ENCODE measurements around the gene FCHO2.
"Not testable (repeated sequence)": the region's sequence is repeated elsewhere in the genome, so short reads cannot be mapped to it uniquely, and the experiment has no call there.

DNA sequence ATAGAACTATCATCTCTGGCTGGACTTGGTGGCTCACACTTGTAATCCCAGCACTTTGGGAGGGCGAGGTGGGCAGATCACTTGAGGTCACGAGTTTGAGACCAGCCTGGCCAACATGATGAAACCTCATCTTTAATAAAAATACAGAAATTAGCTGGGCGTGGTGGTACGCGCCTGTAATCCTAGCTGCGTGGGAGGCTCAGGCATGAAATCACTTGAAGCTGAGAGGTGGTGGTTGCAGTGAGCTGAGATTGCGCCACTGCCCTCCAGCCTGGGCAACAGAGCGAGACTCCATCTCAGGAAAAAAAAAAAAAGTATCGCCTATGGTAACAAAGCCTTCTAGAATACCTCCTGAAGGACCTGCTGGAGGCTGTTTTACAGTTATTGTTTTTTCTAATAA, 55.8 kb downstream of the FCHO2 start:
- TF ChIP-seq, protein P1, sequence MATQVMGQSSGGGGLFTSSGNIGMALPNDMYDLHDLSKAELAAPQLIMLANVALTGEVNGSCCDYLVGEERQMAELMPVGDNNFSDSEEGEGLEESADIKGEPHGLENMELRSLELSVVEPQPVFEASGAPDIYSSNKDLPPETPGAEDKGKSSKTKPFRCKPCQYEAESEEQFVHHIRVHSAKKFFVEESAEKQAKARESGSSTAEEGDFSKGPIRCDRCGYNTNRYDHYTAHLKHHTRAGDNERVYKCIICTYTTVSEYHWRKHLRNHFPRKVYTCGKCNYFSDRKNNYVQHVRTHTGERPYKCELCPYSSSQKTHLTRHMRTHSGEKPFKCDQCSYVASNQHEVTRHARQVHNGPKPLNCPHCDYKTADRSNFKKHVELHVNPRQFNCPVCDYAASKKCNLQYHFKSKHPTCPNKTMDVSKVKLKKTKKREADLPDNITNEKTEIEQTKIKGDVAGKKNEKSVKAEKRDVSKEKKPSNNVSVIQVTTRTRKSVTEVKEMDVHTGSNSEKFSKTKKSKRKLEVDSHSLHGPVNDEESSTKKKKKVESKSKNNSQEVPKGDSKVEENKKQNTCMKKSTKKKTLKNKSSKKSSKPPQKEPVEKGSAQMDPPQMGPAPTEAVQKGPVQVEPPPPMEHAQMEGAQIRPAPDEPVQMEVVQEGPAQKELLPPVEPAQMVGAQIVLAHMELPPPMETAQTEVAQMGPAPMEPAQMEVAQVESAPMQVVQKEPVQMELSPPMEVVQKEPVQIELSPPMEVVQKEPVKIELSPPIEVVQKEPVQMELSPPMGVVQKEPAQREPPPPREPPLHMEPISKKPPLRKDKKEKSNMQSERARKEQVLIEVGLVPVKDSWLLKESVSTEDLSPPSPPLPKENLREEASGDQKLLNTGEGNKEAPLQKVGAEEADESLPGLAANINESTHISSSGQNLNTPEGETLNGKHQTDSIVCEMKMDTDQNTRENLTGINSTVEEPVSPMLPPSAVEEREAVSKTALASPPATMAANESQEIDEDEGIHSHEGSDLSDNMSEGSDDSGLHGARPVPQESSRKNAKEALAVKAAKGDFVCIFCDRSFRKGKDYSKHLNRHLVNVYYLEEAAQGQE (IDR thresholded peaks at IDR 0.05; ENCODE audit: insufficient read depth in 1 of 2, low read depth in 2 of 2, low read length in 1 of 2) = not testable (repeated sequence)
- not testable (repeated sequence) for TF ChIP-seq SIN3A (IDR thresholded peaks at IDR 0.05; ENCODE audit: borderline replicate concordance, insufficient read depth, low read depth, low read length); POLR2AphosphoS5 (IDR thresholded peaks at IDR 0.05; ENCODE audit: low read depth, low read length); TCF7L2 (IDR thresholded peaks at IDR 0.05; ENCODE audit: low read depth, low read length)
- TF ChIP-seq, protein P2, sequence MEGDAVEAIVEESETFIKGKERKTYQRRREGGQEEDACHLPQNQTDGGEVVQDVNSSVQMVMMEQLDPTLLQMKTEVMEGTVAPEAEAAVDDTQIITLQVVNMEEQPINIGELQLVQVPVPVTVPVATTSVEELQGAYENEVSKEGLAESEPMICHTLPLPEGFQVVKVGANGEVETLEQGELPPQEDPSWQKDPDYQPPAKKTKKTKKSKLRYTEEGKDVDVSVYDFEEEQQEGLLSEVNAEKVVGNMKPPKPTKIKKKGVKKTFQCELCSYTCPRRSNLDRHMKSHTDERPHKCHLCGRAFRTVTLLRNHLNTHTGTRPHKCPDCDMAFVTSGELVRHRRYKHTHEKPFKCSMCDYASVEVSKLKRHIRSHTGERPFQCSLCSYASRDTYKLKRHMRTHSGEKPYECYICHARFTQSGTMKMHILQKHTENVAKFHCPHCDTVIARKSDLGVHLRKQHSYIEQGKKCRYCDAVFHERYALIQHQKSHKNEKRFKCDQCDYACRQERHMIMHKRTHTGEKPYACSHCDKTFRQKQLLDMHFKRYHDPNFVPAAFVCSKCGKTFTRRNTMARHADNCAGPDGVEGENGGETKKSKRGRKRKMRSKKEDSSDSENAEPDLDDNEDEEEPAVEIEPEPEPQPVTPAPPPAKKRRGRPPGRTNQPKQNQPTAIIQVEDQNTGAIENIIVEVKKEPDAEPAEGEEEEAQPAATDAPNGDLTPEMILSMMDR (IDR thresholded peaks at IDR 0.05) = not testable (repeated sequence)

Data from Panc1 (cell line).